Brain microvascular endothelial cell (primary cell): Measurements from ENCODE around the gene LDLRAD4.

Experiments used
- DNase-seq: peaks from one replicate; pipeline ENCODE4 v3.0.0-alpha.2; 2020
- H3K27ac ChIP-seq: fragments of 250-450 bp; sonication (Bioruptor Pico); 2 replicates; pipeline ENCODE4 v1.5.1; 2020; ENCODE audit warnings: mild to moderate bottlenecking, moderate library complexity
- H3K27me3 ChIP-seq: fragments of 250-450 bp; sonication (Bioruptor Pico); replicated peaks from 2 replicates; pipeline ENCODE4 v1.5.1; 2020; ENCODE audit warnings: mild to moderate bottlenecking
- H3K36me3 ChIP-seq: fragments of 250-450 bp; sonication (Bioruptor Pico); replicated peaks from 2 replicates; pipeline ENCODE4 v1.5.1; 2020; ENCODE audit warnings: mild to moderate bottlenecking
- H3K4me3 ChIP-seq: 2 replicates; pipeline ENCODE4 v1.5.1; 2011; ENCODE audit warnings: low read depth, mild to moderate bottlenecking, control low read depth, low read length, moderate library complexity
- in situ Hi-C: cut with HindIII; loops from 2 replicates; pipeline ENCODE4 v1.10.0; 2017; ENCODE audit warnings: low sequenced_read_pairs, low pct_ligation_motif_present
- TF ChIP-seq, protein P1 (sequence below): IDR thresholded peaks from 2 replicates; pipeline ENCODE4 v1.5.1; 2011; ENCODE audit warnings: low read depth, mild to moderate bottlenecking, moderate library complexity, low read length, control low read depth, inconsistent platforms; ENCODE audit errors: missing control alignments

Gene LDLRAD4

DNA sequence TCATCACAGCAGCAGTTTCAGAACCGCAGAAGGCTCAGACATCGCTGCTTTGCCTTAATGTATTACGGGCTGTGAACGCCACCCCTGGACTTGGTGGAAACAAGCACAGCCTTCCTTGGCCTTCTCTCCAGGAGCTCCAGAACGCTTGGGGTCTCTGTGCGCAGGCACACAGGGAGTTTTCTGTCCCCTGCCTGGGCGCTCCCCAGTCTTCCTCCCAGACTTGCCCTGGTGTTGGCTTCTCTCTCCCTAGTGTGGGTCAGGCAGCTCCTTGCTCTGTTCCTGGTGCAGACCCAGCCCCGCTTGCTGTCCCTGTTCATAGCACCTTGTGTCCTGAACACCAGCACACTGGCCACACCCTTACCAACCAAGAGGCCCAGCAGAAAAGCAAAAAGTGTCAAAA is 404.2 kb downstream of the LDLRAD4 start:
- TF ChIP-seq, protein P1, sequence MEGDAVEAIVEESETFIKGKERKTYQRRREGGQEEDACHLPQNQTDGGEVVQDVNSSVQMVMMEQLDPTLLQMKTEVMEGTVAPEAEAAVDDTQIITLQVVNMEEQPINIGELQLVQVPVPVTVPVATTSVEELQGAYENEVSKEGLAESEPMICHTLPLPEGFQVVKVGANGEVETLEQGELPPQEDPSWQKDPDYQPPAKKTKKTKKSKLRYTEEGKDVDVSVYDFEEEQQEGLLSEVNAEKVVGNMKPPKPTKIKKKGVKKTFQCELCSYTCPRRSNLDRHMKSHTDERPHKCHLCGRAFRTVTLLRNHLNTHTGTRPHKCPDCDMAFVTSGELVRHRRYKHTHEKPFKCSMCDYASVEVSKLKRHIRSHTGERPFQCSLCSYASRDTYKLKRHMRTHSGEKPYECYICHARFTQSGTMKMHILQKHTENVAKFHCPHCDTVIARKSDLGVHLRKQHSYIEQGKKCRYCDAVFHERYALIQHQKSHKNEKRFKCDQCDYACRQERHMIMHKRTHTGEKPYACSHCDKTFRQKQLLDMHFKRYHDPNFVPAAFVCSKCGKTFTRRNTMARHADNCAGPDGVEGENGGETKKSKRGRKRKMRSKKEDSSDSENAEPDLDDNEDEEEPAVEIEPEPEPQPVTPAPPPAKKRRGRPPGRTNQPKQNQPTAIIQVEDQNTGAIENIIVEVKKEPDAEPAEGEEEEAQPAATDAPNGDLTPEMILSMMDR: no peak
- no peaks in the 10 kb centered on the region for H3K27me3 ChIP-seq
- H3K4me3 ChIP-seq: no peak overlapping the region
- no peak for DNase-seq
- H3K36me3 ChIP-seq: no peaks in the 10 kb centered on the region
- no peak overlapping the region for H3K27ac ChIP-seq
- in situ Hi-C loops: no loop called here

DNA sequence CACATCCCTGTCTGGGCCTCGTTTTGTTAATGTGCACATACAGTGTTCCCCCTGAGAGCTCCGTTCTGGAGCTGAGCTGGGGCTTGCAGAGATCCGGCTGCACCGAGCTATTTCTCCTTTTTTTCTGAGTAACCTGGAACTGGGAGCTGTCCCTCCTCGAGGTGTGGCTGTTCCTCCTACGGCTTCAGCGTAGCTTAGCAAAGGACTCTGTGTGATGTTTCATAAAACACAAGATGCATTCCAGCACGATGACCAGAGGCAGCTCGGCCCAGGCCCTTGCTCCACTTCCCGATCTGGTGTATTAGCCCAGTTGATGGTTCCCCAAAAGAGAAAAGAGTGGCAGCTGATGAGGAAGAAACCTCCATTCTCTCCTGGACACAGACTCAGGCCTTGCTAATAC is 404.8 kb downstream of the LDLRAD4 start:
- H3K27me3 ChIP-seq: no peaks in the 10 kb centered on the region
- no peak for DNase-seq
- TF ChIP-seq, protein P1: no peak
- H3K4me3 ChIP-seq: no peak overlapping the region
- H3K27ac ChIP-seq: no peak overlapping the region
- in situ Hi-C loops: no loop called here
- no peaks in the 10 kb centered on the region for H3K36me3 ChIP-seq

DNA sequence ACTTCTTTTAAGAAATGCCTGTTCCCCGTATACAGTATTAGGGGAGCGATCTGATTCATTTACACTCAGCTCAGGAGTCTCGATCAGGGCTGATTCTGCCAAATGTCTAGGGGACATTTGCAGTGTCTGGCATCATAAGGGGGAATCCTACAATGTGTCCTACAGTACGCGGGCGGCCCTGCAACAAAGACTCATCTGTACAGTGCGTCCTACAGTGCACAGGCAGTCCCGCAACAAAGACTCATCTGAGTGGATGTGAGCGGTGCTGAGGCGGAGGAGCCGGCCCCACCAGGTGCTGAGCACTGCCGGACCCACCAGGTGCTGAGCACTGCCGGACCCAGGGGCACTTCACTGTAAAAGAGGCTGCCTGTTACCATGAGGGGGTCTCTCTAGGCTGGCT is 405.3 kb downstream of the LDLRAD4 start:
- H3K27me3 ChIP-seq: peaks cover 2% of the 10 kb centered on the region
- no peak for DNase-seq
- no peak overlapping the region for H3K4me3 ChIP-seq
- H3K36me3 ChIP-seq: no peaks in the 10 kb centered on the region
- in situ Hi-C loops: no loop called here
- no peak overlapping the region for H3K27ac ChIP-seq
- TF ChIP-seq, protein P1: no peak

DNA sequence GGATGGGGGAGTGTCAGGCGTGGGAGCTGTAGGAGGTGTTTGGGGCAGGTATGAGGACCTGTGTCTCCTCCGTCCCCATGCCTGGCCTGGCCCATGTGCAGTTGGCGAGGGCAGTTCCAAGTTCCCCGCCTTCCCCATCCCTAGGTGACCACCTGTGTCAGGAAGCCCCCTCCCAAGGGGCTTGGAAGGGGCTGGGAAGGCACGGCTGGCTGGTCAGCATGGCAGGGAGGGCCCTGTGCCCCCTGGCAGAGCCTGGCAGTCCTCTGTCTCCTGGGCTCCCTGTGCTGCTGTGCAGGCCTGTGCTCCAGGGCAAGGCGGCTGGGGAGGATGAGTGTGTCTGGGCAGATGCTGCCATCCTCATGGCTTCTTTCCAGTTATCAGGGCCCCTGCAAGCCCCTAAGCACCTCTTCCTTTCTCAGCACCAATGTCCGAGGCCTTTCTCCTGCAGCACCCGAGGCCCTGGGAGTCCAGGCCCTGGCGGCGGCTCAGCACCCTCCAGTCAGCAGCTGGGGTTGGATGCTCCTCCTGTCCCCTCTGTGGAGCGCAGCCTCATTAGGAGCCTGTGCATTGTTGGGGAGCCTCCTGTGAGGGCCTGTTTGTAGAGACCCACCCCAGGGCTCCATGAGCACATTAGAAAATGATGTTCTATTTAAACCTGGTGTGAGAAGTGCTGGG is 406.1 kb downstream of the LDLRAD4 start:
- no peaks in the 10 kb centered on the region for H3K36me3 ChIP-seq
- no peak overlapping the region for H3K27ac ChIP-seq
- no peak for DNase-seq
- H3K4me3 ChIP-seq: no peak overlapping the region
- peaks cover 2% of the 10 kb centered on the region for H3K27me3 ChIP-seq
- TF ChIP-seq, protein P1: no peak
- in situ Hi-C loops: no loop called here

DNA sequence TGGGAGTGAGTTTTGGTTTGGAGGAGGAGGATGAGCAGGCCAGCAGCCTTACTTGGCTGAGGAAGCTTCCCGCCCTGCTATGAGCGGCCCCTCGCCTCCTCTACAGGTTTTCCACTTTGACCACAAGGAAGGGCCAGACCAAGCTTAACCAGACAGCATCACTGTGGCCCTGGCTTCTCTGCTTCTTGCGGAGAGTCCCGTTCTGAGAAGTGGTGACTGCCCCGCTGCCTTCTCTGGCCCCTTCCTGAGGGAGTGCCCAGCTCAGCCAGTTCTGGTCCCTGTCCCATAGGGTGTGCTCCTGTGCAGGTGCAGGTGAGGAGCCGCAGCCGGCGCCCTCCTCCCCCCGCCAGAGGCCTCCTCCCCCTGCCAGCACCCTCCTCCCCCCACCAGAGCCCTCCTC is 406.8 kb downstream of the LDLRAD4 start:
- Histone ChIP-seq H3K27ac (no peak overlapping the region), H3K4me3 (no peak overlapping the region), H3K27me3 (peaks cover 2% of the 10 kb centered on the region), H3K36me3 (no peaks in the 10 kb centered on the region)
- in situ Hi-C loops: no loop called here
- TF ChIP-seq, protein P1: no peak
- no peak for DNase-seq
